GM19452 (cell line): ENCODE data around the gene DNASE1L3.
A peak's percentile ranks its signal among the peaks of the same experiment; 100 is the strongest.
"Not testable (repeated sequence)": the region's sequence is repeated elsewhere in the genome, so short reads cannot be mapped to it uniquely, and the experiment has no call there.

Experiments
- ATAC-seq: cut with Tn5 transposase; IDR thresholded peaks from one replicate; pipeline ENCODE4 v1.9.1; 2021; ENCODE audit not compliant: unreplicated experiment

DNASE1L3 gene

GRCh38 chr3:58236527-58237237, 25.9 kb upstream of the DNASE1L3 start:
- no peak for ATAC-seq

- ATAC-seq, result no peak
Measured at GRCh38 chr3:58235970-58236369, 25.2 kb upstream of the DNASE1L3 start.

- ATAC-seq, result no peak
Measured at GRCh38 chr3:58234516-58234931, 23.8 kb upstream of the DNASE1L3 start.

- no peak for ATAC-seq
Measured at GRCh38 chr3:58231666-58232065, 20.9 kb upstream of the DNASE1L3 start.

- ATAC-seq, result no peak
Measured at GRCh38 chr3:58230876-58231552, 20.2 kb upstream of the DNASE1L3 start.

- not testable (repeated sequence) for ATAC-seq
Measured at GRCh38 chr3:58227933-58228332, 17.2 kb upstream of the DNASE1L3 start.

- no peak for ATAC-seq
Measured at GRCh38 chr3:58223855-58224254, 13.1 kb upstream of the DNASE1L3 start.

GRCh38 chr3:58222161-58222724, 11.5 kb upstream of the DNASE1L3 start:
- ATAC-seq, result no peak

GRCh38 chr3:58218904-58219303, 8.1 kb upstream of the DNASE1L3 start:
- ATAC-seq, result no peak

GRCh38 chr3:58217209-58217811, 6.5 kb upstream of the DNASE1L3 start:
- ATAC-seq, result no peak

GRCh38 chr3:58216496-58217195, 5.9 kb upstream of the DNASE1L3 start:
- no peak for ATAC-seq

GRCh38 chr3:58215317-58216025, 4.7 kb upstream of the DNASE1L3 start:
- peak; percentile 4 for ATAC-seq

GRCh38 chr3:58214484-58215316, 3.9 kb upstream of the DNASE1L3 start:
- ATAC-seq, result peak; percentile 79

GRCh38 chr3:58209933-58210332, 839 bp downstream of the DNASE1L3 start:
- ATAC-seq, result no peak

GRCh38 chr3:58207954-58208353, 2.8 kb downstream of the DNASE1L3 start:
- ATAC-seq, result no peak

GRCh38 chr3:58206406-58207011, 4.3 kb downstream of the DNASE1L3 start:
- no peak for ATAC-seq

GRCh38 chr3:58205981-58206380, 4.8 kb downstream of the DNASE1L3 start:
- no peak for ATAC-seq

GRCh38 chr3:58204720-58205119, 6.1 kb downstream of the DNASE1L3 start:
- ATAC-seq, result no peak

GRCh38 chr3:58203541-58203940, 7.2 kb downstream of the DNASE1L3 start:
- ATAC-seq, result no peak
